WTC11 (cell line): Measurements from ENCODE around the gene GALNT2. TPM values are rescaled to one million over a fixed set of nuclear protein-coding genes. Genes with fewer than 3 reads are reported as not detected.

Experiments used
- ATAC-seq: fragments of 200-7000 bp; cut with Tn5 transposase; 2 replicates; pipeline ENCODE4 v1.10.0; 2021; ENCODE audit warnings: mild to moderate bottlenecking, moderate library complexity
- CTCF ChIA-PET: fragments of 300-600 bp; sonication (Branson Sonifier 250); formaldehyde crosslinking; loops from one replicate; lab custom pipeline; 2021; ENCODE audit warnings: antibody characterized with exemption; lab: Charles Lee
- POLR2A ChIA-PET: fragments of 350-600 bp; sonication (Branson Sonifier 250); formaldehyde crosslinking; loops from one replicate; lab custom pipeline; 2021; ENCODE audit warnings: antibody characterized with exemption; lab: Charles Lee
- DNase-seq: peaks from one replicate; pipeline ENCODE4 v3.0.0; 2021; ENCODE audit warnings: low spot score
- H3K27ac Mint-ChIP-seq: 2 replicates; pipeline ENCODE4 v1.8.0; 2021; ENCODE audit warnings: mixed read lengths
- H3K27me3 Mint-ChIP-seq: 2 replicates; pipeline ENCODE4 v1.8.0; 2021; ENCODE audit warnings: low read depth, mild to moderate bottlenecking, moderate library complexity, mixed read lengths
- H3K36me3 Mint-ChIP-seq: 2 replicates; pipeline ENCODE4 v1.8.0; 2021; ENCODE audit warnings: mixed read lengths
- H3K4me1 Mint-ChIP-seq: 2 replicates; pipeline ENCODE4 v1.8.0; 2022; ENCODE audit warnings: mixed read lengths
- H3K4me3 Mint-ChIP-seq: 2 replicates; pipeline ENCODE4 v1.8.0; 2021; ENCODE audit warnings: mild to moderate bottlenecking, moderate library complexity, mixed read lengths
- H3K9me3 Mint-ChIP-seq: 2 replicates; pipeline ENCODE4 v1.8.0; 2021; ENCODE audit warnings: mixed read lengths
- EMX1 ChIP-seq: fragments of 250-450 bp; sonication (Bioruptor Pico); IDR thresholded peaks from 2 replicates; pipeline ENCODE4 v1.8.0; 2021; ENCODE audit warnings: mild to moderate bottlenecking
- MXD4 ChIP-seq: fragments of 250-450 bp; sonication (Bioruptor Pico); IDR thresholded peaks from 2 replicates; pipeline ENCODE4 v1.8.0; 2021; ENCODE audit warnings: mild to moderate bottlenecking, moderate library complexity, borderline replicate concordance
- NFATC4 ChIP-seq: fragments of 250-450 bp; sonication (Bioruptor Pico); IDR thresholded peaks from 2 replicates; pipeline ENCODE4 v1.9.0; 2021; ENCODE audit warnings: mild to moderate bottlenecking
- PRRX2 ChIP-seq: fragments of 250-450 bp; sonication (Bioruptor Pico); IDR thresholded peaks from 2 replicates; pipeline ENCODE4 v1.8.0; 2021; ENCODE audit warnings: mild to moderate bottlenecking
- TEAD1 ChIP-seq: sonication (generic); formaldehyde crosslinking; IDR thresholded peaks from 2 replicates; pipeline ENCODE4 v1.8.0; 2022; ENCODE audit warnings: mild to moderate bottlenecking, missing genetic modification reagents
- ZBTB21 ChIP-seq: sonication (generic); formaldehyde crosslinking; IDR thresholded peaks from 2 replicates; pipeline ENCODE4 v1.8.1; 2023; ENCODE audit warnings: mild to moderate bottlenecking, missing genetic modification reagents, borderline replicate concordance
- ZNF138 ChIP-seq: sonication (generic); formaldehyde crosslinking; conservative IDR thresholded peaks from 2 replicates; pipeline ENCODE4 v1.8.1; 2022; ENCODE audit warnings: mild to moderate bottlenecking, moderate library complexity, missing genetic modification reagents
- ZNF219 ChIP-seq: sonication (generic); formaldehyde crosslinking; IDR thresholded peaks from 2 replicates; pipeline ENCODE4 v1.8.0; 2023; ENCODE audit warnings: missing genetic modification reagents, mild to moderate bottlenecking, borderline replicate concordance
- ZNF263 ChIP-seq: sonication (generic); formaldehyde crosslinking; IDR thresholded peaks from 2 replicates; pipeline ENCODE4 v1.8.1; 2022; ENCODE audit warnings: low read depth, mild to moderate bottlenecking, moderate library complexity, missing genetic modification reagents
- ZNF671 ChIP-seq: fragments of 250-450 bp; sonication (Bioruptor Pico); IDR thresholded peaks from 2 replicates; pipeline ENCODE4 v1.8.0; 2021; ENCODE audit warnings: mild to moderate bottlenecking
- total RNA-seq: library from RNA; stranded (reverse); gene quantifications from 3 replicates; pipeline ENCODE4 v1.2.3, GENCODE V29; 2021
- TF ChIP-seq, protein P1 (sequence below): sonication (generic); formaldehyde crosslinking; IDR thresholded peaks from 2 replicates; pipeline ENCODE4 v1.8.0; 2022; ENCODE audit warnings: mild to moderate bottlenecking, missing genetic modification reagents
- TF ChIP-seq, protein P2 (sequence below): sonication (generic); formaldehyde crosslinking; IDR thresholded peaks from 2 replicates; pipeline ENCODE4 v1.8.1; 2022; ENCODE audit warnings: low read depth, missing genetic modification reagents, borderline replicate concordance
- TF ChIP-seq, protein P3 (sequence below): sonication (generic); formaldehyde crosslinking; IDR thresholded peaks from 2 replicates; pipeline ENCODE4 v1.8.1; 2023; ENCODE audit warnings: mild to moderate bottlenecking, missing genetic modification reagents, borderline replicate concordance
- TF ChIP-seq, protein P4 (sequence below): sonication (generic); formaldehyde crosslinking; IDR thresholded peaks from 2 replicates; pipeline ENCODE4 v1.8.1; 2023; ENCODE audit warnings: mild to moderate bottlenecking, missing genetic modification reagents
- TF ChIP-seq, protein P5 (sequence below): sonication (generic); formaldehyde crosslinking; IDR thresholded peaks from 2 replicates; pipeline ENCODE4 v1.8.1; 2023; ENCODE audit warnings: mild to moderate bottlenecking, moderate library complexity, missing genetic modification reagents
- TF ChIP-seq, protein P6 (sequence below): sonication (generic); formaldehyde crosslinking; IDR thresholded peaks from 2 replicates; pipeline ENCODE4 v1.8.1; 2023; ENCODE audit warnings: mild to moderate bottlenecking, missing genetic modification reagents
- TF ChIP-seq, protein P7 (sequence below): sonication (generic); formaldehyde crosslinking; IDR thresholded peaks from 2 replicates; pipeline ENCODE4 v1.8.1; 2023; ENCODE audit warnings: mild to moderate bottlenecking, missing genetic modification reagents, moderate library complexity

GALNT2 gene
- total RNA-seq, 1 experiment from 2014 or later = 74.8 TPM

DNA sequence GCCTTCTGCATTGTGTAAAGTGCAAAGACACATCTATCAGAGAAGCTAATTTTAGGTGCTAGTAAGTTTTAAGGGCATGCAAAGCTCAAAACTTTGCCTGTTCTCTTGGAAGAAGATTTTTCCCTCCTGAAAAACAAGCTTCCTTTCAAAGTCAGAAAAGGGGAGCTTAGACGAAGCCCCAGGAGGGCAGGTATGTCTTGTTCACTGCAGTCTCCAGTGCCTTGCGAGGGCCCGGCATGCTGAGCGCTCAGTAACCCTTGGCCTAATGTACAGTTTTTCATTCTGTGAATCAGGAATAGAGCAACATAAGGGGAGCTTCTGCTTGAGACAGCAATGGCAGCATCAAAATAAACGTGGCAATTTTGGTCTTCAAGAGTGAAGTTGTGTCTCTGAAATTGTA lies 35.0 kb downstream of the GALNT2 start:
- DNase-seq (no peak), ATAC-seq (peak; percentile 49)
- CTCF ChIA-PET = interaction anchor here (0.8 to 1.4 kb wide), 3 partner anchors 10 to 36 kb away, joined by 3 to 5 read pairs (median 4); no protein-coding TSS in a partner anchor
- peak overlapping the region; percentile 65 for H3K27ac Mint-ChIP-seq
- peaks cover 62% of the 10 kb centered on the region for H3K4me1 Mint-ChIP-seq
- POLR2A ChIA-PET = no interaction called here
- peaks cover 3% of the 10 kb centered on the region; the same call in 1 of the 2 replicates for H3K36me3 Mint-ChIP-seq
- no peaks in the 10 kb centered on the region for H3K27me3 Mint-ChIP-seq
- H3K9me3 Mint-ChIP-seq = peaks cover 4% of the 10 kb centered on the region
- H3K4me3 Mint-ChIP-seq = no peak overlapping the region
- TF ChIP-seq, protein P1, sequence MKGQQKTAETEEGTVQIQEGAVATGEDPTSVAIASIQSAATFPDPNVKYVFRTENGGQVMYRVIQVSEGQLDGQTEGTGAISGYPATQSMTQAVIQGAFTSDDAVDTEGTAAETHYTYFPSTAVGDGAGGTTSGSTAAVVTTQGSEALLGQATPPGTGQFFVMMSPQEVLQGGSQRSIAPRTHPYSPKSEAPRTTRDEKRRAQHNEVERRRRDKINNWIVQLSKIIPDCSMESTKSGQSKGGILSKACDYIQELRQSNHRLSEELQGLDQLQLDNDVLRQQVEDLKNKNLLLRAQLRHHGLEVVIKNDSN (CRISPR knock-in tag) = no peak
- TF ChIP-seq, protein P2, sequence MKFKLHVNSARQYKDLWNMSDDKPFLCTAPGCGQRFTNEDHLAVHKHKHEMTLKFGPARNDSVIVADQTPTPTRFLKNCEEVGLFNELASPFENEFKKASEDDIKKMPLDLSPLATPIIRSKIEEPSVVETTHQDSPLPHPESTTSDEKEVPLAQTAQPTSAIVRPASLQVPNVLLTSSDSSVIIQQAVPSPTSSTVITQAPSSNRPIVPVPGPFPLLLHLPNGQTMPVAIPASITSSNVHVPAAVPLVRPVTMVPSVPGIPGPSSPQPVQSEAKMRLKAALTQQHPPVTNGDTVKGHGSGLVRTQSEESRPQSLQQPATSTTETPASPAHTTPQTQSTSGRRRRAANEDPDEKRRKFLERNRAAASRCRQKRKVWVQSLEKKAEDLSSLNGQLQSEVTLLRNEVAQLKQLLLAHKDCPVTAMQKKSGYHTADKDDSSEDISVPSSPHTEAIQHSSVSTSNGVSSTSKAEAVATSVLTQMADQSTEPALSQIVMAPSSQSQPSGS = no peak
- TF ChIP-seq, protein P3, sequence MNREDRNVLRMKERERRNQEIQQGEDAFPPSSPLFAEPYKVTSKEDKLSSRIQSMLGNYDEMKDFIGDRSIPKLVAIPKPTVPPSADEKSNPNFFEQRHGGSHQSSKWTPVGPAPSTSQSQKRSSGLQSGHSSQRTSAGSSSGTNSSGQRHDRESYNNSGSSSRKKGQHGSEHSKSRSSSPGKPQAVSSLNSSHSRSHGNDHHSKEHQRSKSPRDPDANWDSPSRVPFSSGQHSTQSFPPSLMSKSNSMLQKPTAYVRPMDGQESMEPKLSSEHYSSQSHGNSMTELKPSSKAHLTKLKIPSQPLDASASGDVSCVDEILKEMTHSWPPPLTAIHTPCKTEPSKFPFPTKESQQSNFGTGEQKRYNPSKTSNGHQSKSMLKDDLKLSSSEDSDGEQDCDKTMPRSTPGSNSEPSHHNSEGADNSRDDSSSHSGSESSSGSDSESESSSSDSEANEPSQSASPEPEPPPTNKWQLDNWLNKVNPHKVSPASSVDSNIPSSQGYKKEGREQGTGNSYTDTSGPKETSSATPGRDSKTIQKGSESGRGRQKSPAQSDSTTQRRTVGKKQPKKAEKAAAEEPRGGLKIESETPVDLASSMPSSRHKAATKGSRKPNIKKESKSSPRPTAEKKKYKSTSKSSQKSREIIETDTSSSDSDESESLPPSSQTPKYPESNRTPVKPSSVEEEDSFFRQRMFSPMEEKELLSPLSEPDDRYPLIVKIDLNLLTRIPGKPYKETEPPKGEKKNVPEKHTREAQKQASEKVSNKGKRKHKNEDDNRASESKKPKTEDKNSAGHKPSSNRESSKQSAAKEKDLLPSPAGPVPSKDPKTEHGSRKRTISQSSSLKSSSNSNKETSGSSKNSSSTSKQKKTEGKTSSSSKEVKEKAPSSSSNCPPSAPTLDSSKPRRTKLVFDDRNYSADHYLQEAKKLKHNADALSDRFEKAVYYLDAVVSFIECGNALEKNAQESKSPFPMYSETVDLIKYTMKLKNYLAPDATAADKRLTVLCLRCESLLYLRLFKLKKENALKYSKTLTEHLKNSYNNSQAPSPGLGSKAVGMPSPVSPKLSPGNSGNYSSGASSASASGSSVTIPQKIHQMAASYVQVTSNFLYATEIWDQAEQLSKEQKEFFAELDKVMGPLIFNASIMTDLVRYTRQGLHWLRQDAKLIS (CRISPR knock-in tag) = no peak
- TF ChIP-seq, protein P4, sequence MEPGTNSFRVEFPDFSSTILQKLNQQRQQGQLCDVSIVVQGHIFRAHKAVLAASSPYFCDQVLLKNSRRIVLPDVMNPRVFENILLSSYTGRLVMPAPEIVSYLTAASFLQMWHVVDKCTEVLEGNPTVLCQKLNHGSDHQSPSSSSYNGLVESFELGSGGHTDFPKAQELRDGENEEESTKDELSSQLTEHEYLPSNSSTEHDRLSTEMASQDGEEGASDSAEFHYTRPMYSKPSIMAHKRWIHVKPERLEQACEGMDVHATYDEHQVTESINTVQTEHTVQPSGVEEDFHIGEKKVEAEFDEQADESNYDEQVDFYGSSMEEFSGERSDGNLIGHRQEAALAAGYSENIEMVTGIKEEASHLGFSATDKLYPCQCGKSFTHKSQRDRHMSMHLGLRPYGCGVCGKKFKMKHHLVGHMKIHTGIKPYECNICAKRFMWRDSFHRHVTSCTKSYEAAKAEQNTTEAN (CRISPR knock-in tag) = no peak
- TF ChIP-seq ZNF671 (CRISPR knock-in tag) = no peak
- TF ChIP-seq, protein P5, sequence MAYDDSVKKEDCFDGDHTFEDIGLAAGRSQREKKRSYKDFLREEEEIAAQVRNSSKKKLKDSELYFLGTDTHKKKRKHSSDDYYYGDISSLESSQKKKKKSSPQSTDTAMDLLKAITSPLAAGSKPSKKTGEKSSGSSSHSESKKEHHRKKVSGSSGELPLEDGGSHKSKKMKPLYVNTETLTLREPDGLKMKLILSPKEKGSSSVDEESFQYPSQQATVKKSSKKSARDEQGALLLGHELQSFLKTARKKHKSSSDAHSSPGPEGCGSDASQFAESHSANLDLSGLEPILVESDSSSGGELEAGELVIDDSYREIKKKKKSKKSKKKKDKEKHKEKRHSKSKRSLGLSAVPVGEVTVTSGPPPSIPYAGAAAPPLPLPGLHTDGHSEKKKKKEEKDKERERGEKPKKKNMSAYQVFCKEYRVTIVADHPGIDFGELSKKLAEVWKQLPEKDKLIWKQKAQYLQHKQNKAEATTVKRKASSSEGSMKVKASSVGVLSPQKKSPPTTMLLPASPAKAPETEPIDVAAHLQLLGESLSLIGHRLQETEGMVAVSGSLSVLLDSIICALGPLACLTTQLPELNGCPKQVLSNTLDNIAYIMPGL (CRISPR knock-in tag) = no peak
- no peak for TF ChIP-seq ZNF263 (CRISPR knock-in tag)
- no peak for TF ChIP-seq EMX1
- no peak for TF ChIP-seq MXD4 (CRISPR knock-in tag)
- TF ChIP-seq TEAD1 (CRISPR knock-in tag) = no peak
- no peak for TF ChIP-seq ZNF138 (CRISPR knock-in tag)
- TF ChIP-seq, all 79 proteins: peak for 0

DNA sequence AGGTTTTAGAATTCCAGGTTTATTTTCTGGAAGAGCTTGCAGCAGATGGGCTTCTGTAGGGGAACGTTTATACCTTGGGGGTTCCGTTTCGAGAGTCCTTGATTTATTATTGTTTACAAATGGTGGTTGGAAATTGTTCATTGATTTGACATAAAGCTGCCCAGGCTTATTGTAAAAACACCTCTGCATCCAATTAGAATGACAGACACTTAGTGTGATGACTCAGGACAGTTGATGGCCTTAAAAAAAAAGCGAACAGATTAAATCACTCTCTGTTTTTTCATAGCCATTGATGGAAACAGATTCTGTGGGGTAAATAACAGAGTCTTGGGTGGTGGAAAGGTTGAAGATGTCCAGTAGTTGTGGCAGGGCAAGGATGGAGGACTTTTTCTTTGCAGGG lies 35.4 kb downstream of the GALNT2 start:
- Mint-ChIP-seq H3K4me3 (no peak overlapping the region), H3K9me3 (peaks cover under 1% of the 10 kb centered on the region), H3K4me1 (peaks cover 64% of the 10 kb centered on the region), H3K27ac (peak overlapping the region; percentile 30; the same call in 1 of the 2 replicates), H3K36me3 (peaks cover 3% of the 10 kb centered on the region; the same call in 1 of the 2 replicates), H3K27me3 (no peaks in the 10 kb centered on the region)
- CTCF ChIA-PET = interaction anchor here (0.8 to 1.4 kb wide), 3 partner anchors 10 to 37 kb away, joined by 3 to 5 read pairs (median 4); no protein-coding TSS in a partner anchor
- no peak for DNase-seq
- POLR2A ChIA-PET = no interaction called here
- no peak for ATAC-seq
- TF ChIP-seq, protein P6, sequence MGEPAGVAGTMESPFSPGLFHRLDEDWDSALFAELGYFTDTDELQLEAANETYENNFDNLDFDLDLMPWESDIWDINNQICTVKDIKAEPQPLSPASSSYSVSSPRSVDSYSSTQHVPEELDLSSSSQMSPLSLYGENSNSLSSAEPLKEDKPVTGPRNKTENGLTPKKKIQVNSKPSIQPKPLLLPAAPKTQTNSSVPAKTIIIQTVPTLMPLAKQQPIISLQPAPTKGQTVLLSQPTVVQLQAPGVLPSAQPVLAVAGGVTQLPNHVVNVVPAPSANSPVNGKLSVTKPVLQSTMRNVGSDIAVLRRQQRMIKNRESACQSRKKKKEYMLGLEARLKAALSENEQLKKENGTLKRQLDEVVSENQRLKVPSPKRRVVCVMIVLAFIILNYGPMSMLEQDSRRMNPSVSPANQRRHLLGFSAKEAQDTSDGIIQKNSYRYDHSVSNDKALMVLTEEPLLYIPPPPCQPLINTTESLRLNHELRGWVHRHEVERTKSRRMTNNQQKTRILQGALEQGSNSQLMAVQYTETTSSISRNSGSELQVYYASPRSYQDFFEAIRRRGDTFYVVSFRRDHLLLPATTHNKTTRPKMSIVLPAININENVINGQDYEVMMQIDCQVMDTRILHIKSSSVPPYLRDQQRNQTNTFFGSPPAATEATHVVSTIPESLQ (CRISPR knock-in tag) = no peak
- TF ChIP-seq ZNF219 (no peak), NFATC4 (no peak), PRRX2 (CRISPR knock-in tag) (no peak), ZBTB21 (CRISPR knock-in tag) (no peak)
- TF ChIP-seq, protein P7, sequence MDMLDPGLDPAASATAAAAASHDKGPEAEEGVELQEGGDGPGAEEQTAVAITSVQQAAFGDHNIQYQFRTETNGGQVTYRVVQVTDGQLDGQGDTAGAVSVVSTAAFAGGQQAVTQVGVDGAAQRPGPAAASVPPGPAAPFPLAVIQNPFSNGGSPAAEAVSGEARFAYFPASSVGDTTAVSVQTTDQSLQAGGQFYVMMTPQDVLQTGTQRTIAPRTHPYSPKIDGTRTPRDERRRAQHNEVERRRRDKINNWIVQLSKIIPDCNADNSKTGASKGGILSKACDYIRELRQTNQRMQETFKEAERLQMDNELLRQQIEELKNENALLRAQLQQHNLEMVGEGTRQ (CRISPR knock-in tag) = no peak
- TF ChIP-seq, protein P2 = no peak
